Activated effector memory CD4-positive, alpha-beta T cell treated with anti-CD3 and anti-CD28 coated beads, Interleukin-2, amount 50 U/mL, for 16 hours (primary cell): ENCODE data around the gene SLC17A7.
A peak's percentile ranks its signal among the peaks of the same experiment; 100 is the strongest.

ENCODE experiments used
- DNase-seq: peaks from one replicate; pipeline ENCODE4 v3.0.0-alpha.2; 2020

SLC17A7 gene

DNA sequence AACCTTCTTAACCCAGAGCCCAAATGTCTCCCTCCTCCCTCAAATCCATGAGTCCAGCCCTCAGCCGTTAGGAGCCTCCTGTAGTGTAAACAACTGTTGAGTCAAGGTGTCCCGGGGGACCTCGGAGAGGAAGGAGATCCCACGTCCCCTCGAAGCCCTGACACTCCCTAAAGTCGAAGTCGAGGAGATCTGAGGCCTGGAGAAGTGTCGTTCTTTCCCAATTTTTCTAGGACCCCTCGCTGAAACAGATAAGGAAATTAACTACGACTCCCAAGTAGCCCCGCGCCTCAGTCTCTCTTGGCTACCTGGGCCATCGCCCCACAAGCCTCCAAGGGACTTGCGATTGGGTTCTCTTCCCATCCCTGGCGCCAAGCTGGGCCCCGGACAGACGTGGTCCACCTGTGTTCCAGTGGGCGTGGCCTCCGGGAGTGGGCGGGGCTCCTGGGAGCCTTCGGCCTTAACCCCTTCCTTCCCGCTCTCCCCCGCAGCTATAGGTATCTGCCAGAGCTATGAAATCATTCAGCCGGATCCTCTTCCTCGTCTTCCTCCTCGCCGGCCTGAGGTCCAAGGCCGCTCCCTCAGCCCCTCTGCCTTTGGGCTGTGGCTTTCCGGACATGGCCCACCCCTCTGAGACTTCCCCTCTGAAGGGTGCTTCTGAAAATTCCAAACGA lies 15.3 kb downstream of the SLC17A7 start:
- no peak for DNase-seq

- no peak for DNase-seq
These were observed 16.1 kb downstream of the SLC17A7 start, which contains the start of gene GFY for GRCh38 chr19:49425178-49425577. TSS of gene GFY (plus strand) at chr19:49425388. CDS start at chr19:49426431, 1,043 bp downstream.

DNA sequence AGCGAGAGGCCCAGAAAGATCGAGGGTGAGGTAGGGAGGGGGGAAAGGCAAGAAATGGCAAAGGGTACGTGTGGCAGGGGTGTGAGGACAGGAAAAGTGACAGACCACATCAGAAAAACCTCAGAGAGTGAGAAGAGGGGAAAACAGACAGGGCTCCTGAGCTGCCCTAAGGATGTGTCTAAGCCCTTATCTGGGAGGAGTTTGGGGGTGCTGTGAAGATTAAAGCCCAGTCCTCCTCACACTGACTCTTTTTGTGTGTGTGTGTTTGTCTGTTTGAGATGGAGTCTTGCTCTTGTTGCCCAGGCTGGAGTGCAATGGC lies 17.4 kb downstream of the SLC17A7 start:
- no peak for DNase-seq

GRCh38 chr19:49423071-49423984 lies 18.0 kb downstream of the SLC17A7 start, which contains the start of gene PTH2:
TSS of gene PTH2 (minus strand) at chr19:49423441. CDS start at chr19:49423339, 102 bp downstream.
- no peak for DNase-seq

DNA sequence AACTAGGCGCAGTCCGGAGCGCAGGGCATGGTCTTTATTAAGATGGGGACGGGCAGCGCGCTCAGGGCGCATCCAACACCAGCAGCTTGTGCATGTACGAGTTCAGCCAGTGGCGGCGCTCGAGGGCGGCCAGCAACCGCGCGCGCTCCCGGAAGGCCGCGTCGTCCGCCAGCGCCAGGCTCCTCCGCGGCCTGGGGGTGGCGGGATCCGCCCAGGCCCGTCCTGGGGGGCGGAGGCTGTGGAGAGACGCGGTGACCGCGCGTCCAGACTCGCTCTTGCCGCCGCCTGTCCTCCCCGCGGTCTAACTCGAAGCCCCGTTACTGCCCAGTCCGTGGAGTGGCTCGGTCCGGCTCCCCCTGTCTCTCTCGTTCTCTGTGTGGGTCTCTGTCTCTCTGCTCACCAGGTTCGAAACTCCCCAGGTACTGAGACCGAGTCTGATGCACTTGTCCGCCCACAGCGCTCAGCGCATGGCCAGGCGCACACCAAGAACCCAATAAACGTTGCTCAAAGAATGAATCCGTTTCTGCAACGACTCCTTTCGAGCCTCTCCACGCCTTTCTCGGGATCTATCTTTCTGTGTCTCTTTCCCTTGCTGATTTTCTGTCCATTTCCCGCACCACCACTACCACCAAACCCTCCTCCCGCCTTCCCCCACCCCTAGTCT lies 18.8 kb downstream of the SLC17A7 start:
- DNase-seq = peak; percentile 78

GRCh38 chr19:49421878-49422202 lies 19.5 kb downstream of the SLC17A7 start:
- DNase-seq = no peak

DNA sequence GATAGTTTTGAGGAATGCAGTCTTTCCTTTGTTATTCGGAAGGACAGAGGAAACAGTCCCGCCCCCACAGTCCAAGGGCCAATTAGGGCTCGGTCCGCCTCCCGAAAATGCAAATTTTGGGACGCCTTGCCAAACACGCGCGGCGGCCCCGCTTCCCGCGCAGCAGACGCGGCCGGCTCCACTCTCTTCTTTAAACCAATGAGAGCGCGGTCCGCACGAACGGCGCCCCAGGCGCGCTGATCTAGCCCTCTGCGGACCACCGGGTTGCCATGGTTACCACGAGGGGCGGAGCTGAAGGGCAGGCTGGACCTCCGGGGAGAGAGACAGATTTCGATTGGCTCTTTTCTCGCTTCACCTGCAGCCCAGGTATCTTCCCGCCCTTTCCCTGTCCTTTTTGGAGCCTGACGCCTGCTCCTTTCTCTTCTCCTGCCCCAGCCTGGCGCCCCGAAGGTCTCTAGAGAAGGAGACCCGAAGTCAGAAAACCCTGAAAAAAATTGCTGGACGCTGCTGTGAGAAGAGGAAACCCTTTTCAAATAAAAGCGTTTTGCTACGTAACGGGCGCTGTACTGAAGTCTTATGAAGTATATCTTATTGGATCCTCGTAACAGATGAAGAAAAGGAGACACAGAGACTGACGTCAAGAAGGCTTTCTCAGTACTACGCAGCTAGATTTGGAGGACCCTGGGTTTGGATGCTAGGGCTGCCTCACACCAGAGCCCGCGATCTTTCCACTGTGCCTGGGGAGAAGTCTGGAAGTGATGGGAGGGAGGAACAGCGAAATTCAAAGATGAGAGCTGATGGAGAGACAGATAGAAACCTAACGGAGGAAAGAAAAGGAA lies 20.1 kb downstream of the SLC17A7 start:
- DNase-seq = peak; percentile 73

DNA sequence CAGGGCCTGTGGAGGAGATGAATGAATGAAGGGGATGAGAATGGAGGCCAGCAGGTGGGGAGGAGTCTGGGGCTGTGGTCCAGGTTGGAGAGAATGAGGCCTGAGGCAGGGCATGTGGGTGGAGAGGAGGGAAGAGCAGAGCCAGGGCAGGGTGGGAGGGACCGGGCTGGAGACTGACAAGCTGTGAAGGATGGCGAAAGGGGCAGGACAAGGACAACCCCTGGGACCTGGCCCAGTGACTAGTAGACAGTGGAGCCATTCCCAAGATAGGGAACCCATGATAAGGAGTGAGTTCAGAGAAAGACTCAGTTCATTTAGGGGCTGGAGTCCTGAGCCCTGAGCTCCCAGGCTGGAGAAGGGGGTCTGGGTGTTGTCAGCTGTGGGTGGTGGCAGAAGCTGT lies 21.1 kb downstream of the SLC17A7 start:
- DNase-seq = no peak

- DNase-seq = no peak
These were observed 22.2 kb downstream of the SLC17A7 start for GRCh38 chr19:49419173-49419572.

DNA sequence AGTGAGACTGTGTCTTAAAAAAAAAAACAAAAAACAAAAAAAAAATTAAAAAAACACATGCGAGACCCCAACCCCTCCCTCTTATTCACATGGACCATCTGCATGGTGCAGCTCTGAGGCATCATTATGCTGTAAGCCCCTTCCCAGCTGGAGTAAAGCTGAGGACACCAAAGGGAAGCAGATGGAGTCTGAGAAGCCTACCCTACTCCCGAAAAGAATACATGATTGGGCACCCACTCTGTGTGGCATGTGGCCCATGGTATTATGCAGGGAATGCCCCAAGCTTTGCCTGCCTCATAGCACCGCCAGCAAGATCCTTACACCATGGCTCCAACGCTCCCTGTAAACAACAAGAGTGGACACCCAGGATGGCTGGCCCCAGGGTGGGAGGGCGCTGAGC lies 22.8 kb downstream of the SLC17A7 start:
- no peak for DNase-seq

DNA sequence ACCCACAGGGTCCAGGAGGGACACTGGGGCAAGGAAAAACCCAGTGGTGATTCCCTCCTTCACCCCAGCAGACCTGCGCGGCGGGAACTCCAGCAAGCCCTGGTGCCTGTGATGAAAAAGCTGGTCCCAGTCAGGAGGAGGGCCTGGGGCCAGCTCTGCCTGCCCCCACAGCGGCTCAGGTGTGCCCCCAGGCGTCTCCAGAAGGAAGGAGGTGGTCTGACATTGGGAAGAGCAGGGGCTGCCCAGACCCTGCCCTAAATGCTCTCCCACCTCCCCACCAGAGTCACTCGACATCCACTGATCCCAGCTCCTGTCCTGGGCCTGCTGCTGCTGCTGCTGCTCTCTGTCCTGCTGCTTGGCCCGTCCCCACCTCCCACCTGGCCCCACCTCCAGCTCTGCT lies 24.2 kb downstream of the SLC17A7 start:
- no peak for DNase-seq

GRCh38 chr19:49415810-49416200 lies 25.5 kb downstream of the SLC17A7 start:
- DNase-seq = no peak

DNA sequence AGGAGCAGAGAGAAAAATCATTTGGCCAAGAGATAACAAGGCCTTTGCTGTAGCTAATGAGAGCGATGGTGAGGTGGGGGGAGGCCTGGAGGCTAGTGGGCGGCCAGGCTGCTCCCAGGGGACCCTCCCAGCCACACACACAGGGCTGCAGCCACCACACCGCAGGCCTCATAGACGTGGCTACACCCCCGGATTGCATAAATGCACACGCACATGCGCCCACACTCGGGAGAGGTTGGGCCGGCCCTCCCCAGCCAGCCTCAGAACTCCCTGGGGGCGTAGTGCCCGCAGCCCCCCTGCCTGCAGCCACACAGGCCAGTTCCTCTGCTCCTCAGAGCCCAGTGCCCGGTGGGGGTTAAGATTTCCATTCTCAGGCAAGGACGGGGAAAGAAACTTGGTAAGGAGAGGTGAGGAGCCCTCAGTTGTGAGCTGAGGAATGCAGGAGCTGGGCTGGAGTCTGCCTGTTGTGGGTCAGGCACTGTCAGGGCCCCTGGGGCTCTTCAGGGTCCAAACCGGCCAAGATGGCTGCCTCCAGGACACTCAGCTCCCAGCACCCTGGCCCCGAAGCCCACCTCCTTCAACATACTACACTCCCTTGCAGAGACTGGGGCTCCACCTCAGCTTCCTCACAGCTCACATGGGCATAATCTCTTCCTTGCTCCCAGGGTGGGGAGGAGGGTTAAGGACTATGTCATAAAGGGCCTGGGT lies 26.1 kb downstream of the SLC17A7 start:
- no peak for DNase-seq

DNA sequence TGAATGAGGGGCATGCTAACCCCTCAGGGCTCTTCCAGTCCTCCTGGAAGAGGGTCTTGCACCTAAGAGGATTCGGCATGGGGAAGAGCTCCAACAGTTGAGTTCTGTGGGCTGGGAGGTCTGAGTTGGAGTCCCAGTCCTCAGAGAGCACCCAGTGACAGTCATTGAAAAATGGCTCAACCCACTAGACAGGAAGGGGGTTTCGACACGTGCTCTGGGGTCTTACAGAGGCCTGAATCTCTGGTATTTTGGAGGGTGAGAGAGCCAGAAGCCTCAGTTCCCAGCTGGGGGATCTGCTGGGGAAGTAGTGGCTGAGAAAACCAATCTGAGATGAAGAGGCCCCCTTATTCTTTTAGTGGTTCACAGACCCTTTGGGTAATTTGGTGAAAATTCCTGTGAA lies 27.1 kb downstream of the SLC17A7 start:
- no peak for DNase-seq

GRCh38 chr19:49413348-49413747 lies 28.0 kb downstream of the SLC17A7 start:
- no peak for DNase-seq

GRCh38 chr19:49411681-49412326 lies 29.5 kb downstream of the SLC17A7 start:
- no peak for DNase-seq

DNA sequence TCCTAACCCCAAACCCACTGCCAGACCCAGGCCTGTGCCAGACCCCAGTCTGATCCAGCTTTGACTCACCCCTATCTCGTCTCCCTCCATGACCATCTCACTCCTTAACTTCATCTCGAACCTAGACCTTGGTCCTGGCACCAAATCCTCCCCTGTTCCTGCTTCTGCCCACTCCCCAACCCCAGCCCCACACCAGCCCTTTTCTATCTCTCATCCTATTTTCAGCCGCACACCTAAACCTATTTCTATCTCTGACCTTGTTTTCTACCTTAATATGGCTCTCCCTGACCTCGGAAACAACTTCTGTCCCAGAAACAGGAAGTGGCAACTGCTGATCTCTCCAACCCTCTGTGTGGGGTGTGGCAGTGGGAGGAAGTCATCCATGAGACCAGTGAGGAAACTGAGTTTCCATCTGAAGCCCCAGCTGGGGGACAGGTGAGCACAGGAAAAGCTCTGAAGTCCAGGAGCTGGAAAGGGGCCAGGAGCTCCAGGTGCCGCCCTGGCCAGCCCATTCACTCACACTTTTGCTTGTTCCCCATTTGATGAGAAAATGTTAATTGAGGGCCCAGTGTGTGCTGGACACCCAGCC lies 31.8 kb downstream of the SLC17A7 start:
- peak; percentile 69 for DNase-seq

GRCh38 chr19:49408816-49409440 lies 32.4 kb downstream of the SLC17A7 start:
- no peak for DNase-seq

DNA sequence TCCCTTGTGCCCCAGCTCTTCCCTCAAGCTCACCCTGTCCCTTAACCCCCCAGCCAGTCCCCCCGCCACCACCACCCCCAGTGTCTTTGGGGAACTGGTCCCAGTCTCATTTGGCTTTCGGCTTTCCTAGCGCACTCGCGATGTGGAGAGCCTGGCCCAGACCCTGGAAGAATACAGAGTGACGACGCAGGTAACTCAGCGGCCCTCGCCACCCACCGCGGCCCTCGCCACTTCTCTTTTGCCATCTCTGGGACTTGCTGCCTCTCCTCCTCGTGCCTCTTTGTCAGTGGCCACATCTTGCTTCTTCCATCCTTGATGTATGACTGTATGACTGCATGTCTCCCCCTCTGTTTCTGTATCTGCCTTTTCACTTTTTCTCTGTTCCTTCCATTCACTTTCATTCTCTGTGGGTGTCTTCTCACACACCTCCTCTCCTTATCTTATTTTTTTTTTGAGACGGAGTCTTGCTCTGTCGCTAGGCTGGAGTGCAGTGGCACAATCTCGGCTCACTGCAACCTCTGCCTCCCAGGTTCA lies 33.8 kb downstream of the SLC17A7 start:
- no peak for DNase-seq

- DNase-seq = no peak
These were observed 34.2 kb downstream of the SLC17A7 start for GRCh38 chr19:49407079-49407478.
